ENCODE measurements around the gene SLC1A7. TPM values are rescaled to one million over a fixed set of nuclear protein-coding genes. Genes with fewer than 3 reads are reported as not detected.

SLC1A7 gene
- total RNA-seq, 1 donor from 2014 or later, result not detected

GRCh38 chr1:53078333-53079101 lies 63.9 kb downstream of the SLC1A7 start:
- Histone ChIP-seq H3K9me3 (ENCODE audit: low read depth) (no peaks in the 10 kb centered on the region), H2AFZ (replicated peaks) (no peak overlapping the region), H3F3A (ENCODE audit: low read depth) (no peaks in the 10 kb centered on the region), H3K79me2 (ENCODE audit: low read depth) (no peaks in the 10 kb centered on the region), H3K4me3 (no peak overlapping the region), H3K36me3 (no peaks in the 10 kb centered on the region), H3K4me1 (peaks cover 25% of the 10 kb centered on the region), H4K20me1 (ENCODE audit: low read depth) (no peaks in the 10 kb centered on the region), H3K27me3 (no peaks in the 10 kb centered on the region), H3K4me2 (no peak overlapping the region), H3K27ac (no peak overlapping the region), H3K9ac (no peak overlapping the region)
- DNase-seq (ENCODE audit: low spot score), result no peak
- Mint-ChIP-seq H3K9me3 (peaks cover 2% of the 10 kb centered on the region), H3K36me3 (no peaks in the 10 kb centered on the region), H3K4me1 (peaks cover 27% of the 10 kb centered on the region), H3K27me3 (ENCODE audit: insufficient read depth, low read depth) (peaks cover 24% of the 10 kb centered on the region), H3K4me3 (no peak overlapping the region), H3K27ac (no peak overlapping the region)
- TF ChIP-seq CTCF (IDR thresholded peaks at IDR 0.05) (no peak), EZH2 (IDR thresholded peaks at IDR 0.05) (no peak), EZH2phosphoT487 (IDR thresholded peaks at IDR 0.05) (no peak)

GRCh38 chr1:53077599-53077965 lies 64.9 kb downstream of the SLC1A7 start:
- H3K4me1 Mint-ChIP-seq, result peaks cover 25% of the 10 kb centered on the region
- no peaks in the 10 kb centered on the region for H4K20me1 ChIP-seq (ENCODE audit: low read depth)
- TF ChIP-seq CTCF (IDR thresholded peaks at IDR 0.05) (no peak), EZH2 (IDR thresholded peaks at IDR 0.05) (no peak), EZH2phosphoT487 (IDR thresholded peaks at IDR 0.05) (no peak)

GRCh38 chr1:53076721-53077598 lies 65.5 kb downstream of the SLC1A7 start:
- Mint-ChIP-seq H3K4me1 (peaks cover 22% of the 10 kb centered on the region), H3K27me3 (ENCODE audit: insufficient read depth, low read depth) (peaks cover 18% of the 10 kb centered on the region), H3K36me3 (no peaks in the 10 kb centered on the region), H3K9me3 (peaks cover 2% of the 10 kb centered on the region), H3K4me3 (no peak overlapping the region), H3K27ac (no peak overlapping the region)
- Histone ChIP-seq H3K9me3 (ENCODE audit: low read depth) (no peaks in the 10 kb centered on the region), H3K36me3 (no peaks in the 10 kb centered on the region), H3F3A (ENCODE audit: low read depth) (no peaks in the 10 kb centered on the region), H3K27me3 (no peaks in the 10 kb centered on the region), H3K4me1 (peaks cover 23% of the 10 kb centered on the region), H3K4me2 (peak overlapping the region; percentile 22), H3K4me3 (no peak overlapping the region), H2AFZ (replicated peaks) (no peak overlapping the region), H4K20me1 (ENCODE audit: low read depth) (no peaks in the 10 kb centered on the region), H3K27ac (no peak overlapping the region), H3K79me2 (ENCODE audit: low read depth) (no peaks in the 10 kb centered on the region), H3K9ac (no peak overlapping the region)
- TF ChIP-seq EZH2 (IDR thresholded peaks at IDR 0.05) (no peak), EZH2phosphoT487 (IDR thresholded peaks at IDR 0.05) (no peak), CTCF (IDR thresholded peaks at IDR 0.05) (no peak)
- peak; percentile 60 for DNase-seq (ENCODE audit: low spot score)

More at GRCh38 chr1:53077599-53077965, 64.9 kb downstream of the SLC1A7 start:
- H3K4me1 ChIP-seq, result peaks cover 28% of the 10 kb centered on the region
- H3K4me2 ChIP-seq, result no peak overlapping the region
- no peaks in the 10 kb centered on the region for H3K27me3 ChIP-seq
- no peak overlapping the region for H3K27ac Mint-ChIP-seq
- no peak overlapping the region for H3K4me3 Mint-ChIP-seq
- no peak for DNase-seq (ENCODE audit: low spot score)
- H3K27ac ChIP-seq, result no peak overlapping the region
- H3K27me3 Mint-ChIP-seq (ENCODE audit: insufficient read depth, low read depth), result peaks cover 23% of the 10 kb centered on the region
- no peaks in the 10 kb centered on the region for H3K36me3 Mint-ChIP-seq
- H3K9ac ChIP-seq, result no peak overlapping the region
- H3K9me3 Mint-ChIP-seq, result peaks cover 2% of the 10 kb centered on the region
- no peak overlapping the region for H2AFZ ChIP-seq (replicated peaks)
- H3F3A ChIP-seq (ENCODE audit: low read depth), result no peaks in the 10 kb centered on the region
- no peaks in the 10 kb centered on the region for H3K36me3 ChIP-seq
- no peaks in the 10 kb centered on the region for H3K9me3 ChIP-seq (ENCODE audit: low read depth)
- no peak overlapping the region for H3K4me3 ChIP-seq
- H3K79me2 ChIP-seq (ENCODE audit: low read depth), result no peaks in the 10 kb centered on the region

Data from neural progenitor cell (in vitro differentiated cells).